ENCODE measurements around the gene RHBDL1. TPM values are rescaled to one million over a fixed set of nuclear protein-coding genes. Genes with fewer than 3 reads are reported as not detected.

The RHBDL1 gene
- total and polyA plus RNA-seq, 2 donors (not counting 1 experiment from before 2014, with no cell fraction given): 0.76 to 7.1 TPM

DNA sequence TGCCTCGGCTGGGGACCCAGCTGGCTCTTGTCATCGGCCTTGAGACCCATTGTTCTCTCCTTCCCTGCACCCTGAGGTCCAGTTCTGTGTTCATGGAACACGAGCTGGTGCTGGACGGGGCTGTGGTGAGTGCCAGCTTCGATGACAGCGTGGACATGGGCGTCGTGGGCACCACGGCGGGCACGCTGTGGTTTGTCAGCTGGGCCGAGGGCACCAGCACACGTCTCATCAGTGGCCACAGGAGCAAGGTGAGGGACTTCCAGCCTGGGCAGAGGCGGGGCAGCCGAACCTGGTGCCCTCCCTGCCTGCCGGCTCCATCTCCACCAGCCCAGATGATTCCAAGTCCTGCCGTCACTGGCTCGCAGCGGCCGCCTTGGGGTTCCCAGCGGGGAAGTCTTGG lies 12.9 kb upstream of the RHBDL1 start:
- no peak for TF ChIP-seq EZH2 (IDR thresholded peaks at IDR 0.05; ENCODE audit: low read length, missing control alignments)
- TF ChIP-seq, protein P1, sequence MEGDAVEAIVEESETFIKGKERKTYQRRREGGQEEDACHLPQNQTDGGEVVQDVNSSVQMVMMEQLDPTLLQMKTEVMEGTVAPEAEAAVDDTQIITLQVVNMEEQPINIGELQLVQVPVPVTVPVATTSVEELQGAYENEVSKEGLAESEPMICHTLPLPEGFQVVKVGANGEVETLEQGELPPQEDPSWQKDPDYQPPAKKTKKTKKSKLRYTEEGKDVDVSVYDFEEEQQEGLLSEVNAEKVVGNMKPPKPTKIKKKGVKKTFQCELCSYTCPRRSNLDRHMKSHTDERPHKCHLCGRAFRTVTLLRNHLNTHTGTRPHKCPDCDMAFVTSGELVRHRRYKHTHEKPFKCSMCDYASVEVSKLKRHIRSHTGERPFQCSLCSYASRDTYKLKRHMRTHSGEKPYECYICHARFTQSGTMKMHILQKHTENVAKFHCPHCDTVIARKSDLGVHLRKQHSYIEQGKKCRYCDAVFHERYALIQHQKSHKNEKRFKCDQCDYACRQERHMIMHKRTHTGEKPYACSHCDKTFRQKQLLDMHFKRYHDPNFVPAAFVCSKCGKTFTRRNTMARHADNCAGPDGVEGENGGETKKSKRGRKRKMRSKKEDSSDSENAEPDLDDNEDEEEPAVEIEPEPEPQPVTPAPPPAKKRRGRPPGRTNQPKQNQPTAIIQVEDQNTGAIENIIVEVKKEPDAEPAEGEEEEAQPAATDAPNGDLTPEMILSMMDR (conservative IDR thresholded peaks at IDR 0.05 in 1 of 2, IDR thresholded peaks at IDR 0.05 in 1 of 2; ENCODE audit: low read depth in 1 of 2, low read length in 2 of 2): no peak
- H3K9ac ChIP-seq (ENCODE audit: insufficient read depth, low read length): no peak overlapping the region
- H4K20me1 ChIP-seq (ENCODE audit: control insufficient read depth, extremely low read depth, insufficient read depth, low read length): no peaks in the 10 kb centered on the region
- no peak overlapping the region for H2AFZ ChIP-seq (ENCODE audit: low read length)
- H3K36me3 ChIP-seq (ENCODE audit: control insufficient read depth, insufficient read depth, low read length): peaks cover 7% of the 10 kb centered on the region
- no peak overlapping the region for H3K4me3 ChIP-seq (replicated peaks in 1 of 4; ENCODE audit: control extremely low read depth in 1 of 4, insufficient read depth in 1 of 4, low read depth in 3 of 4, low read length in 4 of 4)
- no peaks in the 10 kb centered on the region for H3K9me3 ChIP-seq (ENCODE audit: control insufficient read depth, insufficient read depth, low read depth, low read length)
- no peaks in the 10 kb centered on the region for H3K79me2 ChIP-seq (ENCODE audit: control insufficient read depth, insufficient read depth, low read length)
- H3K4me1 ChIP-seq (ENCODE audit: control insufficient read depth, extremely low read depth, insufficient read depth, low read length): no peaks in the 10 kb centered on the region
- no peak overlapping the region for H3K27ac ChIP-seq (ENCODE audit: insufficient read depth, low read length)
- DNase-seq (ENCODE audit: low read depth in 2 of 2): no peak
- H3K4me2 ChIP-seq (ENCODE audit: extremely low read depth, insufficient read depth, low read length): no peak overlapping the region
- no peaks in the 10 kb centered on the region for H3K27me3 ChIP-seq (ENCODE audit: control insufficient read depth, insufficient read depth, low read length)

DNA sequence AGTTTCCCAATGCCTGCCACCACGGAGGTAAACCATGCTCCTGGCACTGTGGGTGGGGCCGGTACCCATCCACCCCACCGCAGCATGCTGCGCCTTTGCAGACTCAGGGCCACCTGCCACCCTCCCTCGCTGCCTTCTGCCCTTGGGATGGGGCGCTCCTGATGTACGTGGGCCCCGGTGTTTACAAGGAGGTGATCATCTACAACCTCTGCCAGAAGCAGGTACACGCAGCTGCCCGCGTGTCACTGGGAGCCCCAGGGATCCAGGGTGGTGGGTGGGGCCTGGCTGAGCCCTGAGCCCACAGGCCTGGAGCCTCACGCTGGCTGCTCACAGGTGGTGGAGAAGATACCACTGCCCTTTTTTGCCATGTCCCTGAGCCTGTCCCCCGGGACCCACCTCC lies 8.9 kb upstream of the RHBDL1 start:
- Histone ChIP-seq H3K4me3 (replicated peaks in 1 of 4; ENCODE audit: control extremely low read depth in 1 of 4, insufficient read depth in 1 of 4, low read depth in 3 of 4, low read length in 4 of 4) (no peak overlapping the region), H3K36me3 (ENCODE audit: control insufficient read depth, insufficient read depth, low read length) (peaks cover 25% of the 10 kb centered on the region), H2AFZ (ENCODE audit: low read length) (no peak overlapping the region), H3K79me2 (ENCODE audit: control insufficient read depth, insufficient read depth, low read length) (peaks cover 23% of the 10 kb centered on the region), H3K4me2 (ENCODE audit: extremely low read depth, insufficient read depth, low read length) (no peak overlapping the region), H3K9ac (ENCODE audit: insufficient read depth, low read length) (no peak overlapping the region), H3K4me1 (ENCODE audit: control insufficient read depth, extremely low read depth, insufficient read depth, low read length) (peaks cover 7% of the 10 kb centered on the region), H3K9me3 (ENCODE audit: control insufficient read depth, insufficient read depth, low read depth, low read length) (no peaks in the 10 kb centered on the region), H3K27me3 (ENCODE audit: control insufficient read depth, insufficient read depth, low read length) (no peaks in the 10 kb centered on the region), H3K27ac (ENCODE audit: insufficient read depth, low read length) (no peak overlapping the region), H4K20me1 (ENCODE audit: control insufficient read depth, extremely low read depth, insufficient read depth, low read length) (no peaks in the 10 kb centered on the region)
- no peak for TF ChIP-seq EZH2 (IDR thresholded peaks at IDR 0.05; ENCODE audit: low read length, missing control alignments)
- TF ChIP-seq, protein P1 (conservative IDR thresholded peaks at IDR 0.05 in 1 of 2, IDR thresholded peaks at IDR 0.05 in 1 of 2; ENCODE audit: low read depth in 1 of 2, low read length in 2 of 2): no peak
- DNase-seq (ENCODE audit: low read depth in 2 of 2): no peak

GRCh38 chr16:667113-667779 lies 8.2 kb upstream of the RHBDL1 start:
- Histone ChIP-seq H3K9ac (ENCODE audit: insufficient read depth, low read length) (no peak overlapping the region), H3K27ac (ENCODE audit: insufficient read depth, low read length) (peak overlapping the region; percentile 19)

More at GRCh38 chr16:667113-667779, 8.2 kb upstream of the RHBDL1 start:
- Histone ChIP-seq H3K9me3 (ENCODE audit: control insufficient read depth, insufficient read depth, low read depth, low read length) (no peaks in the 10 kb centered on the region), H3K4me2 (ENCODE audit: extremely low read depth, insufficient read depth, low read length) (no peak overlapping the region), H2AFZ (ENCODE audit: low read length) (peak overlapping the region; percentile 89), H3K27me3 (ENCODE audit: control insufficient read depth, insufficient read depth, low read length) (no peaks in the 10 kb centered on the region), H3K4me3 (replicated peaks in 1 of 4; ENCODE audit: control extremely low read depth in 1 of 4, insufficient read depth in 1 of 4, low read depth in 3 of 4, low read length in 4 of 4) (no peak overlapping the region), H3K36me3 (ENCODE audit: control insufficient read depth, insufficient read depth, low read length) (peaks cover 31% of the 10 kb centered on the region), H3K79me2 (ENCODE audit: control insufficient read depth, insufficient read depth, low read length) (peaks cover 23% of the 10 kb centered on the region), H3K4me1 (ENCODE audit: control insufficient read depth, extremely low read depth, insufficient read depth, low read length) (peaks cover 7% of the 10 kb centered on the region), H4K20me1 (ENCODE audit: control insufficient read depth, extremely low read depth, insufficient read depth, low read length) (no peaks in the 10 kb centered on the region)
- DNase-seq (ENCODE audit: low read depth in 2 of 2): no peak
- TF ChIP-seq, protein P1 (conservative IDR thresholded peaks at IDR 0.05 in 1 of 2, IDR thresholded peaks at IDR 0.05 in 1 of 2; ENCODE audit: low read depth in 1 of 2, low read length in 2 of 2): no peak
- no peak for TF ChIP-seq EZH2 (IDR thresholded peaks at IDR 0.05; ENCODE audit: low read length, missing control alignments)

All from fibroblast of lung (primary cell).